Measurements from ENCODE around the gene IL19. TPM values are rescaled to one million over a fixed set of nuclear protein-coding genes. Genes with fewer than 3 reads are reported as not detected.

IL19 gene
- total RNA-seq, 1 experiment from 2014 or later = not detected

DNA sequence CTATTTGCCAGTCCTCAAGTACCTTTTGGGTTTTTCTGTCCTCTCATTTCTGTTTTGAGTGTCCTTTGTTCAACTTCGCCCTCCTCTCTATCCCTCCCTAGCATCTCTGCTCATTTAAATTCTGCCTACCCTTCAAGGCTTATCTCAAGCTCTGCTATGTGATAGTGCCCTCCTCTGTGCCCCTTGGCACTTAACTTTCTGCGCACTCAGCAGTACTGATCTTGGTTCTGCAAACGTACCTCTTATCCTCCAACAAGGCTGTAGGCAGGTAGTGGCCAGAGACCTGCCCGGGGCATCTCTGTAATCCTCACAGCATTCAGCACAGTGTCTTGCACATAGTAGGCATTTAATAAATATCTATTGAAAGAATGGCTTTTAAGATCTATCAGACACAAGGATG is 89.6 kb downstream of the IL19 start:
- Histone ChIP-seq H3K79me2 (ENCODE audit: insufficient read depth, low read length) (no peaks in the 10 kb centered on the region), H3K23ac (ENCODE audit: insufficient read length, low read depth, low read length) (no peak overlapping the region), H3K23me2 (ENCODE audit: insufficient read length, low read depth, low read length, poor library complexity, severe bottlenecking) (no peaks in the 10 kb centered on the region), H2BK20ac (ENCODE audit: low read depth, low read length, poor library complexity, severe bottlenecking) (no peak overlapping the region), H4K91ac (ENCODE audit: insufficient read length, low read depth, low read length) (no peak overlapping the region), H3K4ac (ENCODE audit: low read depth, low read length) (no peak overlapping the region), H3K27me3 (ENCODE audit: insufficient read depth, low read length) (no peaks in the 10 kb centered on the region), H3K4me2 (ENCODE audit: insufficient read depth, insufficient read length, low read length) (no peak overlapping the region), H4K20me1 (ENCODE audit: control insufficient read depth, insufficient read depth, insufficient read length) (no peaks in the 10 kb centered on the region), H3K27ac (ENCODE audit: insufficient read length, low read depth, low read length) (no peak overlapping the region), H3K9ac (ENCODE audit: extremely low read depth, insufficient read length, low read length) (no peak overlapping the region), H2BK12ac (ENCODE audit: insufficient read length, low read depth, low read length) (no peak overlapping the region), H2BK15ac (ENCODE audit: low read depth, low read length) (no peak overlapping the region), H2AFZ (ENCODE audit: low read length) (no peak overlapping the region), H4K8ac (replicated peaks; ENCODE audit: insufficient read length, low read depth, low read length) (no peak overlapping the region), H3T11ph (ENCODE audit: low read length) (no peak overlapping the region), H2AK5ac (ENCODE audit: insufficient read length, low read length) (no peak overlapping the region), H2BK5ac (ENCODE audit: insufficient read length, low read length) (no peak overlapping the region), H3K56ac (ENCODE audit: insufficient read length, low read depth, low read length) (no peak overlapping the region), H3K79me1 (ENCODE audit: insufficient read depth, low read depth, low read length, poor library complexity, severe bottlenecking) (no peaks in the 10 kb centered on the region), H3K4me1 (ENCODE audit: insufficient read depth, low read length) (no peaks in the 10 kb centered on the region), H4K5ac (ENCODE audit: insufficient read length, low read depth, low read length) (no peak overlapping the region), H3K18ac (ENCODE audit: insufficient read length, low read depth, low read length) (no peak overlapping the region), H3K9me3 (ENCODE audit: control insufficient read depth, low read depth, low read length) (no peaks in the 10 kb centered on the region), H3K14ac (ENCODE audit: insufficient read depth, low read length) (no peak overlapping the region), H2BK120ac (ENCODE audit: low read depth, low read length, poor library complexity, severe bottlenecking) (no peak overlapping the region)
- TF ChIP-seq, protein P1, sequence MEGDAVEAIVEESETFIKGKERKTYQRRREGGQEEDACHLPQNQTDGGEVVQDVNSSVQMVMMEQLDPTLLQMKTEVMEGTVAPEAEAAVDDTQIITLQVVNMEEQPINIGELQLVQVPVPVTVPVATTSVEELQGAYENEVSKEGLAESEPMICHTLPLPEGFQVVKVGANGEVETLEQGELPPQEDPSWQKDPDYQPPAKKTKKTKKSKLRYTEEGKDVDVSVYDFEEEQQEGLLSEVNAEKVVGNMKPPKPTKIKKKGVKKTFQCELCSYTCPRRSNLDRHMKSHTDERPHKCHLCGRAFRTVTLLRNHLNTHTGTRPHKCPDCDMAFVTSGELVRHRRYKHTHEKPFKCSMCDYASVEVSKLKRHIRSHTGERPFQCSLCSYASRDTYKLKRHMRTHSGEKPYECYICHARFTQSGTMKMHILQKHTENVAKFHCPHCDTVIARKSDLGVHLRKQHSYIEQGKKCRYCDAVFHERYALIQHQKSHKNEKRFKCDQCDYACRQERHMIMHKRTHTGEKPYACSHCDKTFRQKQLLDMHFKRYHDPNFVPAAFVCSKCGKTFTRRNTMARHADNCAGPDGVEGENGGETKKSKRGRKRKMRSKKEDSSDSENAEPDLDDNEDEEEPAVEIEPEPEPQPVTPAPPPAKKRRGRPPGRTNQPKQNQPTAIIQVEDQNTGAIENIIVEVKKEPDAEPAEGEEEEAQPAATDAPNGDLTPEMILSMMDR (conservative IDR thresholded peaks at IDR 0.05) = no peak
- WGBS (ENCODE audit: extremely low coverage, insufficient read length, low lambda C conversion rate) = no CpG with 5 or more reads among the region's 4 CpGs
- no peaks in the 10 kb centered on the region for H3K9me3 Mint-ChIP-seq
- H3K4me3 Mint-ChIP-seq = no peak overlapping the region
- no peaks in the 10 kb centered on the region for H3K36me3 Mint-ChIP-seq (ENCODE audit: insufficient read depth in 1 of 3, low read depth in 3 of 3)
- no peaks in the 10 kb centered on the region; a peak in 1 of 4 replicates for H3K4me1 Mint-ChIP-seq
- no peak overlapping the region for H3K27ac Mint-ChIP-seq
- peaks cover 37% of the 10 kb centered on the region for H3K27me3 Mint-ChIP-seq (ENCODE audit: low read depth)
- no peak for DNase-seq

Measured in H9 (cell line).